Mesenteric fat pad (tissue), 1 donor: ENCODE measurements around the gene TRMT11. TPM values are rescaled to one million over a fixed set of nuclear protein-coding genes. Genes with fewer than 3 reads are reported as not detected.
"Not testable (repeated sequence)": the region's sequence is repeated elsewhere in the genome, so short reads cannot be mapped to it uniquely, and the experiment has no call there.

Source experiments
- DNase-seq: peaks from one replicate; pipeline ENCODE4 v3.0.0-alpha.2; 2020; ENCODE audit warnings: low spot score
- total RNA-seq: library from RNA; stranded (reverse); fragmentation: NEBNext Ultra II Directional; extraction: Animal tissue kit (Norgen Biotek cat#: 25700); gene quantifications from one replicate; pipeline ENCODE4 v1.2.1, GENCODE V29; 2021
- donor health status: DM: yes; HTN: yes; CAD: no.

TRMT11 gene
- total RNA-seq, 1 donor from 2014 or later = 15.5 TPM

- no peak for DNase-seq
These were observed 30.4 kb upstream of the TRMT11 start for GRCh38 chr6:125955973-125956372.

- DNase-seq = peak; percentile 100
These were observed 29.6 kb upstream of the TRMT11 start, which contains the start of gene HINT3 for GRCh38 chr6:125956506-125957390. Gene HINT3 (plus strand): TSS chr6:125956770. CDS start chr6:125956978, 208 bp downstream.

DNA sequence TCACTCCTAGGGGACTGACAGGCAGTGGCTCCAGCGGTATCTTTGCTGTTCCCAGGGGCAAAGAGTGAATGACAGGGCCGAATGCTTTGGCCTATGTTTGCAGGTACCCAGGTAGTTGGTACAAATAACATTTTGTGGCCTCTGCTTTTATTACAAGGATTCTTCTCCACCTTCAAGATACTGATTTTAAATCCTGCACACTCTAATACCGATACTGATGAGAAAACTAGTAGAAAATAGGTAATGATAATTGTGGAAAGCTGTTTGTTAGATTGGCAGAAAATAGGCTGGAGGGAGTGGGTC, 29.0 kb upstream of the TRMT11 start:
- DNase-seq = no peak

GRCh38 chr6:125957845-125958244, 28.5 kb upstream of the TRMT11 start:
- no peak for DNase-seq

DNA sequence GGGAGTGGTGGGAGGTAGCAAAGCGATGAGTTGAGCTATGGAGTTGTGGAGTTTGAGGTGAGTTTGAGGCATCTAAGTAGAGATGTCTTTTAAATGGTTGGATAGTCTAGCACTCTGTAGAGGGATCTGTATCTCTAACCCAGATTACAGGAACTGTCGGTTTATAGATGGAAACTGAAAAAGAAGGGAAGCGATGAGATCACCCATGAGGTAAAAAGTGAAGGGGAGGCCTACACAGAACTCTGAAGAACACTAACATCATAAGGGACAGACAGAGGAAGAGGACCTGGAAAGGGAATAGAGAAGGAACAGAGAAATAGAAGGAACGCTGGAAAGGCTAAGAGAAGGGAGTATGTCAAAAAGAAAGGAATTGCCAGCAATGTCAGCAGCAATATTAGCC, 27.3 kb upstream of the TRMT11 start:
- DNase-seq = no peak

DNA sequence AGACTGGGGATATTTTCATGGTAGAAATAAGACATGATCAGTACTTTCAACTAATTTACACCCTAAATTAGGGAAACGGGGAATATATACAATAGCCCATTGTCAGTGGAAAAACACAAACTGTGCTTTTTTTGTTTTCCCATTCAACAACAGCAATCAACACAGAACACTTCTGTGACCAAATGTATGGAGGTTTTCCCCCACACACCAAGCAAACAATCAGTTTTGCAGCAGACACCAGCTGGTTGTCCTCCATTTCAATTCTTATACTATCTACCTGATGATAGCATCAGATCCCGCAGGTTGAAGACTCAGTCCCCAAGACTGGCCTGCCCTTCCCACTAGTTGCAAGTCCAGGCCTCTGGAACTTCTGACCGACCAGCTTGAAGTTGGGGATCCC, 25.2 kb upstream of the TRMT11 start:
- no peak for DNase-seq

- no peak for DNase-seq
These were observed 23.3 kb upstream of the TRMT11 start for GRCh38 chr6:125962900-125963497.

GRCh38 chr6:125963817-125964216, 22.5 kb upstream of the TRMT11 start:
- DNase-seq = no peak

GRCh38 chr6:125966569-125966968, 19.8 kb upstream of the TRMT11 start:
- DNase-seq = no peak

DNA sequence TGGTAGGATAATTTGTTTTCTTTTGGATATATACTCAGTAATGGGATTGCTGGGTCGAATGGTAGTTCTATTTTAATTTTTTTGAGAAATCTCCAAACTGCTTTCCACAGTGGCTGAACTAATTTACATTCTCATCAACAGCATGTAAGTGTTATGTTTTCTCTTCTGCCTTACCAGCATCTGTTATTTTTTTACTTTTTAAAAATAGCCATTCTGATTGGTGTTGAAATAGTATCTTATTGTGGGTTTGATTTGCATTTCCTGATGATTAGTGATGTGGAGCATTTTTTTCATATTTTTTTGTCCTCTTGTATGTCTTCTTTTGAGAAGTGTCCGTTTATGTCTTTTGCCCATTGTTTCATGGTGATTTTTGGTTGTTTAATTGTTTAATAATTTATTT, 17.8 kb upstream of the TRMT11 start:
- DNase-seq = no peak

- DNase-seq = no peak
These were observed 15.6 kb upstream of the TRMT11 start for GRCh38 chr6:125970760-125971159.

DNA sequence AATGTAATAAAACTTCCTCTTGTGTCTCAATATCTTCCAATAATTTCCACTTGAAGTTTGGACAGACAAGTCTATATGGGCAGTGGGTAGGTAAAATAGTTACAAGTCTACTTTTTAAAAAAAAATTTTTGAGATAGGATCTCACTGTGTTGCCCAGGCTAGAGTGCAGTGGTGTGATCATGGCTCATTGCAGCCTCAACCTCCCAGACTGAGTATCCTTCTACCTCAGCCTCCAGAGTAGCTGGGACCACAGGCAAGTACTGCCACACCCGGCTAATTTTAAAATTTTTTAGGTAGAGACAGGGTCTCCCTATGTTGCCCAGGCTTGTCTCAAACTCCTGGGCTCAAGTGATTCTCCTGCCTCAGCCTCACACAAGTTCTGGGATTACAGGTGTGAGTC, 13.9 kb upstream of the TRMT11 start:
- DNase-seq = not testable (repeated sequence)

- DNase-seq = no peak
These were observed 12.0 kb upstream of the TRMT11 start for GRCh38 chr6:125974214-125974866.

GRCh38 chr6:125979101-125979500, 7.2 kb upstream of the TRMT11 start:
- no peak for DNase-seq

GRCh38 chr6:125981571-125982185, 4.7 kb upstream of the TRMT11 start:
- DNase-seq = no peak

- DNase-seq = no peak
These were observed 2.9 kb upstream of the TRMT11 start for GRCh38 chr6:125983246-125983945.

GRCh38 chr6:125984311-125984710, 2.0 kb upstream of the TRMT11 start:
- no peak for DNase-seq

GRCh38 chr6:125985522-125985921, 818 bp upstream of the TRMT11 start:
- DNase-seq = no peak

DNA sequence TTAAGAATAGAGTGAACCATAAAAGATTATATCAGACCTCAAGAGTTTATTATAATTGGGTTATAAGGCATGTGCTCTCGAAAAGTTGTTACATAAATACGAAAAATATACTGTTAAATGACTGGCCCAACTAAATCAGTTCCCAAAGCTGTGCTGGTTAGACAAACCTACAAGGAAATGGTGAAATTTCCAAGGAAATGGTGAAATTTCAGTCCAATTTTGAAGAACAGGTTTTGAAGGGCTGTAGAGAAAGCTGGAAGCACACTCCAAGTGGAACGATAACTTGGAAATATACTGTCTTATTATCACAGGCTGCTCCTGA, 400 bp upstream of the TRMT11 start:
- DNase-seq = no peak

DNA sequence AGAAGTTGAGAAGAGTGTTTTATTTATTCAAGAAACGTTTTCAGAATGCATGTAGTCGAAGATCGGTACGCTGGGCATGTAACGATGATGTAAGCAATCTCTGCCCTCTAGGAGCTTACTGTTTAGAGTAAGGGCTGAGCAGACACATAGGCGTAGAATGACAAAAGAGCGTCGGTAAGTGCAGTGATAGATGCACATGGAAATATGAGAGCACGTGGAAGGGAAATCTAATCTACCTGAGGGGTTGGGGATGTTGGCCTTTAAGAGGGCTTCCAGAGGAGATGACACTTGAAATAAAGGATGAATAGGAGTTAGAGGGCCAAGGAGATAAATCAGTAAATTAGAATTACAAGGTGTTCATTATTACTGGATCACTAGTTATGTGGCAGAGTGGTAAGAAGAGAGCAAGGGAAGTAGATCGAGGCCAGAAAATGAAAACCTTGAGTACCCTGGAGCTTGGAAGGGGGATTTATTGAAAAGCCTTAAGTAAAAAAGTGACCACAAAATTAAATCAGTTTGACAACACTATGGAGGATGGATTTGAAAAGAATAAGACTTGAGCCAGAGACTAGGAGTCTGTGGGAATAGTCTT, 782 bp downstream of the TRMT11 start:
- DNase-seq = no peak

GRCh38 chr6:125988280-125988679, 1.9 kb downstream of the TRMT11 start:
- no peak for DNase-seq
